GM19025 (cell line): Measurements from ENCODE around the gene GALNT2.

Experiments
- ATAC-seq: cut with Tn5 transposase; IDR thresholded peaks from one replicate; pipeline ENCODE4 v1.9.1; 2021; ENCODE audit warnings: mild to moderate bottlenecking, low read depth, moderate library complexity; ENCODE audit not compliant: unreplicated experiment

GALNT2 gene

GRCh38 chr1:230322967-230323547, 256.0 kb downstream of the GALNT2 start:
- ATAC-seq: no peak

GRCh38 chr1:230323686-230324085, 256.6 kb downstream of the GALNT2 start:
- no peak for ATAC-seq

- no peak for ATAC-seq
Measured at GRCh38 chr1:230326971-230327891, 260.2 kb downstream of the GALNT2 start.

GRCh38 chr1:230327892-230328284, 260.9 kb downstream of the GALNT2 start:
- peak; percentile 59 for ATAC-seq

- ATAC-seq: no peak
Measured at GRCh38 chr1:230328342-230329015, 261.4 kb downstream of the GALNT2 start.

- ATAC-seq: no peak
Measured at GRCh38 chr1:230330157-230330556, 263.1 kb downstream of the GALNT2 start.
